Stomach smooth muscle (tissue), 2 donors: ENCODE measurements around the gene SPNS3.

Experiments used
- H3K27ac ChIP-seq: one replicate; pipeline ENCODE4 v1.7.0; 2013; ENCODE audit warnings: mild to moderate bottlenecking, low read length, inconsistent platforms
- H3K27me3 ChIP-seq, 2 donors: one replicate each; pipeline ENCODE4 v1.7.0; 2013; ENCODE audit warnings: low read length in 2 of 2; ENCODE audit not compliant: insufficient read depth in 2 of 2, control insufficient read depth in 1 of 2
- H3K36me3 ChIP-seq, 2 donors: one replicate each; pipeline ENCODE4 v1.7.0; 2013; ENCODE audit warnings: low read length in 2 of 2; ENCODE audit not compliant: control insufficient read depth in 2 of 2, insufficient read depth in 2 of 2
- H3K4me1 ChIP-seq: one replicate; pipeline ENCODE4 v1.7.0; 2013; ENCODE audit warnings: low read length; ENCODE audit not compliant: control insufficient read depth, insufficient read depth
- H3K4me3 ChIP-seq, 2 donors: one replicate each; pipeline ENCODE4 v1.7.0; 2013; ENCODE audit warnings: low read length in 2 of 2
- H3K9ac ChIP-seq, 2 donors: one replicate each; pipeline ENCODE4 v1.7.0; 2013; ENCODE audit warnings: low read length in 2 of 2, mild to moderate bottlenecking in 1 of 2
- H3K9me3 ChIP-seq, 2 donors: one replicate each; pipeline ENCODE4 v1.7.0; 2013; ENCODE audit warnings: low read length in 2 of 2; ENCODE audit not compliant: control insufficient read depth in 2 of 2
- donor health status: healthy.
- donor health status: Pancreatic carcinoma.

SPNS3 gene

GRCh38 chr17:4490109-4490591, 56.4 kb downstream of the SPNS3 start:
- H3K4me3 ChIP-seq = no peak overlapping the region
- H3K9ac ChIP-seq = no peak overlapping the region
- H3K27ac ChIP-seq = no peak overlapping the region
- H3K9me3 ChIP-seq = no peaks in the 10 kb centered on the region
- H3K4me1 ChIP-seq = no peaks in the 10 kb centered on the region
- H3K36me3 ChIP-seq = no peaks in the 10 kb centered on the region
- H3K27me3 ChIP-seq = no peaks in the 10 kb centered on the region

GRCh38 chr17:4490637-4491061, 56.9 kb downstream of the SPNS3 start:
- Histone ChIP-seq H3K9ac (no peak overlapping the region), H3K4me1 (no peaks in the 10 kb centered on the region), H3K4me3 (no peak overlapping the region), H3K9me3 (no peaks in the 10 kb centered on the region), H3K36me3 (no peaks in the 10 kb centered on the region), H3K27me3 (no peaks in the 10 kb centered on the region), H3K27ac (no peak overlapping the region)

GRCh38 chr17:4492721-4493561, 59.2 kb downstream of the SPNS3 start:
- no peaks in the 10 kb centered on the region for H3K36me3 ChIP-seq
- H3K27ac ChIP-seq = no peak overlapping the region
- peaks cover 2% of the 10 kb centered on the region for H3K4me1 ChIP-seq
- H3K27me3 ChIP-seq = no peaks in the 10 kb centered on the region
- H3K4me3 ChIP-seq = no peak overlapping the region
- H3K9ac ChIP-seq = no peak overlapping the region
- no peaks in the 10 kb centered on the region for H3K9me3 ChIP-seq

GRCh38 chr17:4497101-4497824, 63.5 kb downstream of the SPNS3 start:
- Histone ChIP-seq H3K27ac (no peak overlapping the region), H3K9ac (no peak overlapping the region), H3K4me3 (no peak overlapping the region), H3K4me1 (peaks cover 16% of the 10 kb centered on the region), H3K27me3 (peaks cover 15 to 16% of the 10 kb centered on the region in 2 donors), H3K36me3 (no peaks in the 10 kb centered on the region), H3K9me3 (no peaks in the 10 kb centered on the region)

GRCh38 chr17:4498461-4499397, 65.0 kb downstream of the SPNS3 start, which contains the start of gene SPNS2:
Gene SPNS2, plus strand, starts transcription at chr17:4498881. Its CDS starts 167 bp downstream, at chr17:4499048.
- H3K4me3 ChIP-seq = peak within 1 kb of the TSS; percentile 53 to 66
- peaks cover 17% of the 10 kb centered on the region for H3K4me1 ChIP-seq
- no peaks in the 10 kb centered on the region for H3K36me3 ChIP-seq
- H3K9me3 ChIP-seq = no peaks in the 10 kb centered on the region
- H3K9ac ChIP-seq = no peak within 1 kb of the TSS
- H3K27me3 ChIP-seq = peaks cover 29 to 30% of the 10 kb centered on the region in 2 donors
- H3K27ac ChIP-seq = no peak within 1 kb of the TSS

GRCh38 chr17:4499431-4500190, 65.9 kb downstream of the SPNS3 start:
- H3K9ac ChIP-seq = no peak overlapping the region
- no peaks in the 10 kb centered on the region for H3K9me3 ChIP-seq
- H3K36me3 ChIP-seq = no peaks in the 10 kb centered on the region
- H3K4me1 ChIP-seq = peaks cover 19% of the 10 kb centered on the region
- H3K27me3 ChIP-seq = peaks cover 31 to 34% of the 10 kb centered on the region in 2 donors
- H3K4me3 ChIP-seq = peak overlapping the region; percentile 53 to 66
- H3K27ac ChIP-seq = no peak overlapping the region

GRCh38 chr17:4500191-4500571, 66.4 kb downstream of the SPNS3 start:
- H3K27me3 ChIP-seq = peaks cover 31 to 36% of the 10 kb centered on the region in 2 donors
- H3K36me3 ChIP-seq = no peaks in the 10 kb centered on the region
- H3K4me3 ChIP-seq = peak overlapping the region in 1 of 2 donors; percentile 66
- H3K4me1 ChIP-seq = peaks cover 20% of the 10 kb centered on the region
- H3K9ac ChIP-seq = no peak overlapping the region
- H3K9me3 ChIP-seq = no peaks in the 10 kb centered on the region
- H3K27ac ChIP-seq = no peak overlapping the region

- peaks cover 31 to 42% of the 10 kb centered on the region in 2 donors for H3K27me3 ChIP-seq
- H3K9ac ChIP-seq = no peak overlapping the region
- H3K27ac ChIP-seq = no peak overlapping the region
- H3K4me3 ChIP-seq = no peak overlapping the region
- H3K36me3 ChIP-seq = no peaks in the 10 kb centered on the region
- H3K9me3 ChIP-seq = no peaks in the 10 kb centered on the region
- H3K4me1 ChIP-seq = peaks cover 29% of the 10 kb centered on the region
These were observed 67.7 kb downstream of the SPNS3 start for GRCh38 chr17:4501295-4501949.

GRCh38 chr17:4502466-4503154, 68.9 kb downstream of the SPNS3 start:
- peaks cover 31 to 43% of the 10 kb centered on the region in 2 donors for H3K27me3 ChIP-seq
- H3K27ac ChIP-seq = no peak overlapping the region
- peaks cover 29% of the 10 kb centered on the region for H3K4me1 ChIP-seq
- H3K9ac ChIP-seq = no peak overlapping the region
- H3K9me3 ChIP-seq = no peaks in the 10 kb centered on the region
- H3K36me3 ChIP-seq = no peaks in the 10 kb centered on the region
- no peak overlapping the region for H3K4me3 ChIP-seq
